DOHH2 (cell line): Measurements from ENCODE around the gene LOXHD1.

ENCODE experiments used
- H3F3A ChIP-seq: fragments of 200-600 bp; sonication (generic), shearing (Covaris generic); 2 replicates; pipeline ENCODE4 v1.6.0; 2016; ENCODE audit warnings: antibody characterized with exemption, mild to moderate bottlenecking; ENCODE audit not compliant: control insufficient read depth, insufficient read depth
- H3K27ac ChIP-seq: fragments of 200-600 bp; sonication (generic); 2 replicates; pipeline ENCODE4 v1.5.1; 2014; ENCODE audit warnings: low read depth, mild to moderate bottlenecking, low read length, moderate library complexity
- H3K27me3 ChIP-seq: fragments of 200-600 bp; sonication (generic); 2 replicates; pipeline ENCODE4 v1.6.1; 2014; ENCODE audit warnings: mild to moderate bottlenecking, low read length, mixed read lengths; ENCODE audit not compliant: control insufficient read depth
- H3K36me3 ChIP-seq: fragments of 200-600 bp; sonication (generic); 2 replicates; pipeline ENCODE4 v1.6.1; 2014; ENCODE audit warnings: mild to moderate bottlenecking, low read length, moderate library complexity, mixed read lengths; ENCODE audit not compliant: control insufficient read depth
- H3K4me1 ChIP-seq: fragments of 200-600 bp; sonication (generic); 2 replicates; pipeline ENCODE4 v1.6.1; 2014; ENCODE audit warnings: mild to moderate bottlenecking, low read length, mixed read lengths; ENCODE audit not compliant: control insufficient read depth
- H3K4me2 ChIP-seq: fragments of 200-600 bp; sonication (generic); 2 replicates; pipeline ENCODE4 v1.6.0; 2014; ENCODE audit warnings: mild to moderate bottlenecking, low read length, moderate library complexity
- H3K4me3 ChIP-seq: fragments of 200-600 bp; sonication (generic); 2 replicates; pipeline ENCODE4 v1.5.1; 2014; ENCODE audit warnings: mild to moderate bottlenecking, low read length, mixed read lengths
- H3K79me2 ChIP-seq: fragments of 200-600 bp; sonication (generic); 2 replicates; pipeline ENCODE4 v1.6.1; 2014; ENCODE audit warnings: mild to moderate bottlenecking, low read length, mixed read lengths; ENCODE audit not compliant: control insufficient read depth
- H3K9me2 ChIP-seq: fragments of 200-600 bp; sonication (generic); replicated peaks from 2 replicates; pipeline ENCODE4 v1.6.1; 2014; ENCODE audit warnings: mild to moderate bottlenecking, low read length, mixed read lengths; ENCODE audit not compliant: control insufficient read depth
- H3K9me3 ChIP-seq: fragments of 200-600 bp; sonication (generic); 2 replicates; pipeline ENCODE4 v1.6.1; 2014; ENCODE audit warnings: antibody characterized with exemption, low read length, mixed read lengths; ENCODE audit not compliant: control insufficient read depth, insufficient read depth
- H4K20me1 ChIP-seq: fragments of 200-600 bp; sonication (generic); 2 replicates; pipeline ENCODE4 v1.6.0; 2014; ENCODE audit warnings: low read depth, mild to moderate bottlenecking, antibody characterized with exemption, low read length, moderate library complexity; ENCODE audit not compliant: control insufficient read depth, insufficient read depth
- CTCF ChIP-seq: fragments of 200-600 bp; sonication (generic); IDR thresholded peaks from one replicate; pipeline ENCODE4 v1.5.1; 2014; ENCODE audit warnings: antibody characterized with exemption, mild to moderate bottlenecking, low read depth, low read length; ENCODE audit not compliant: poor library complexity, severe bottlenecking
- EZH2phosphoT487 ChIP-seq: fragments of 200-600 bp; sonication (generic); IDR thresholded peaks from 2 replicates; pipeline ENCODE4 v1.6.1; 2017; ENCODE audit warnings: borderline replicate concordance, mild to moderate bottlenecking, antibody characterized with exemption, low read length, moderate library complexity, mixed read lengths

Gene LOXHD1

GRCh38 chr18:46554406-46555080 is 102.5 kb downstream of the LOXHD1 start:
- no peak for TF ChIP-seq EZH2phosphoT487
- no peak for TF ChIP-seq CTCF
- Histone ChIP-seq H3K4me2 (no peak overlapping the region), H3K27ac (no peak overlapping the region), H3K79me2 (no peaks in the 10 kb centered on the region), H3K9me3 (no peaks in the 10 kb centered on the region), H3K36me3 (no peaks in the 10 kb centered on the region), H3K9me2 (no peaks in the 10 kb centered on the region), H3K4me1 (no peaks in the 10 kb centered on the region), H3F3A (no peaks in the 10 kb centered on the region), H3K27me3 (no peaks in the 10 kb centered on the region), H3K4me3 (no peak overlapping the region), H4K20me1 (no peaks in the 10 kb centered on the region)

GRCh38 chr18:46550609-46551008 is 106.4 kb downstream of the LOXHD1 start:
- H3K9me2 ChIP-seq: no peaks in the 10 kb centered on the region
- no peaks in the 10 kb centered on the region for H4K20me1 ChIP-seq
- H3K9me3 ChIP-seq: no peaks in the 10 kb centered on the region
- no peak overlapping the region for H3K4me2 ChIP-seq
- H3K27ac ChIP-seq: no peak overlapping the region
- H3K36me3 ChIP-seq: no peaks in the 10 kb centered on the region
- H3K4me1 ChIP-seq: no peaks in the 10 kb centered on the region
- H3K79me2 ChIP-seq: no peaks in the 10 kb centered on the region
- no peak overlapping the region for H3K4me3 ChIP-seq
- H3F3A ChIP-seq: no peaks in the 10 kb centered on the region
- TF ChIP-seq EZH2phosphoT487 (no peak), CTCF (no peak)
- peaks cover 3% of the 10 kb centered on the region; the same call in 1 of the 2 replicates for H3K27me3 ChIP-seq

- Histone ChIP-seq H3K36me3 (no peaks in the 10 kb centered on the region), H3K27ac (no peak overlapping the region), H3K4me2 (no peak overlapping the region), H3K9me3 (no peaks in the 10 kb centered on the region), H3K9me2 (no peaks in the 10 kb centered on the region), H3K27me3 (peaks cover 3% of the 10 kb centered on the region; the same call in 1 of the 2 replicates), H3K4me1 (no peaks in the 10 kb centered on the region), H3K79me2 (no peaks in the 10 kb centered on the region), H3K4me3 (no peak overlapping the region), H4K20me1 (no peaks in the 10 kb centered on the region), H3F3A (no peaks in the 10 kb centered on the region)
- TF ChIP-seq EZH2phosphoT487 (no peak), CTCF (no peak)
Measured at GRCh38 chr18:46547520-46547919, 109.5 kb downstream of the LOXHD1 start.
